HG03108 (cell line): ENCODE data around the gene FSTL1.

Experiments used
- ATAC-seq: cut with Tn5 transposase; IDR thresholded peaks from one replicate; pipeline ENCODE4 v1.9.1; 2021; ENCODE audit warnings: moderate library complexity; ENCODE audit not compliant: unreplicated experiment

FSTL1 gene

DNA sequence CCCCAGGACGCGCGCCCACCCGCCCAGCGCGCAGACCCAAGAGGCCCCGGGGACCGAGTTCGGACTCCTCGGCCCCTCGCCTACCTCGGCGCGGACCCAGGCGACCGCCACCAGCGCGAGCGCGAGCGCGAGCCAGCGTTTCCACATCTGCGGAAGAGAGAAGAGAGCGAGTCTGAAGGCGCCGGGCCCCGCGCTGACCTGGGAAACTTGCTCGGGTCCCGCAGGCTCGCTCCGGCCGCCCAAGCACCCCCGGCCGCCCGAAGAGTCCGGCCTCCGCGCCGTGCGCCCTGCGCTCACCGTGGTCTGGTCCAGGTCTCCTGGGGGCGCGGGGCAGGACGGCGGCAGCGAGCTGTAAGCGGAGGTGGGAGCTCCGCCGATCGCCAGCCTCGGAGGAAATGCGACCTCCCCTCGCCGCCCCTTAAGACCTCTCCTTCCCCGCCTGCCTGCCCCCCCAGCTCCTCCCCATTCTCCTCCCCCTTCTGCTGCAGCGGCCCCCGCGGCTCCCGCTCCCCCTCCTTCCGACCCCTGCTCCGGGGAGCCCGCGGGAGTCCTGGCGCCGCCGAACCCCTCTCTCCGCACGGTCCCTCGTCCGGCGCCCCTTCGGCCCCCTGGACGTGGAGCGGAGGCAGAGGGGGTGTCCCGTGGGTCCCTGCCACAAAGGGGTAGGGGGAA lies at the start of gene FSTL1:
FSTL1 (minus strand) TSS at position 393 of the 672 bp plus-strand sequence; CDS start at position 147, 246 bp downstream.
- ATAC-seq = no peak

DNA sequence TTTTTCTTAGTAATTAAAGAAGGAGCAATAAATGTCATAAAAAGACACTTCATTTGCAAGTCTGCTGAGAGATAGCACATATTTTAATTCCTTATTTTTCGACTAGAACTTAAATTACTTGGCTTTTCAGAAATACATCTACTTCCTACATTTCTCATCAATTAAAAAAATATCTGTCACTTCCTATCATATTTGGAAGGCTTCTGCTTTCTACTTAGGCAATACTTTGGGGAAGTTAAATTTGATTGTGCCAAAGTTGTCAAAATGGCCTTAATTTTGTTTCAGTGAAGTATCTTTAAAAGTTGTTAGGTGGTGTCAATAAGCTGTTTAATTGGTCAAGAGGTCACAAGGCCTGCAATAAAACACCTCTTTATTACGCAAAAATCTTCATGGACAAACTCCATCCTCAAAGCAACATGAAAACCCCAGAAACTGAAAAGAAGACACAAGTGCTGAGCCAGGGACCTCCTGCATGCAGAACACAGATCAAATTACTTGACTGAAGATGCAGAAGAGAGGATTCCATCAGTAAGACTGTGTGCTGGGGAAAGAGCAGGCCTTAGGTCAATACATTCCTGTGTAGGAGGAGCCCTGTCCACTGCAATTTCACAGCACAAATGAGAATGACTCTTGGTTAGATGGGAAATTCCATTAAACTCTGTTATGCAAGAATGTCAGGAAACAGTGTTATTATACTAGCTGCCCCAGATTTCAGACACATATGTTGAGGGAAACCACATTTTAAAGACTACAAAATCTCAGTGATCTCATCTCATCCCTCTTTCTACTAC lies 48.0 kb upstream of the FSTL1 start:
- no peak for ATAC-seq

DNA sequence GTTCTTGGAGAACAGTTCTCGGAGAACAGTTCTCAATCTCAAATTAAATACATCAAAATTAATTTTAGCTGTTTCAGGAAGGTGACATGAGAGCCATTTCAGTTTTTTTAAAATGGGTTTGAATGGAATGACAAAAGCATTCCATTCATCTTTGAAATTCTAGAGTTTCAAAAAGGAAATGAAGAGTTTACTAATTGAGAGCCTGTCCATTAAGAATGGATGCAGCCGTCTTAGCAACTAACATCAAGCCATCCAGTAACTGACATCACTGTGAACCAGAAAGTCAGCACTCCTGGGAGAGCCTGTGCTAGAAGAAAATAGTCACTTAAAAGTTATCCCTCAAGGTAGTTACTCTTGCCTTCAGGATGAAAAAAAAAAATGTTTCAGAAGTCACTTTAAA lies 47.0 kb upstream of the FSTL1 start:
- ATAC-seq = no peak

- ATAC-seq = no peak
These were observed 46.5 kb upstream of the FSTL1 start for GRCh38 chr3:120497336-120497735.

GRCh38 chr3:120496278-120497002 lies 45.6 kb upstream of the FSTL1 start:
- no peak for ATAC-seq

GRCh38 chr3:120495809-120496208 lies 45.0 kb upstream of the FSTL1 start:
- ATAC-seq = no peak

DNA sequence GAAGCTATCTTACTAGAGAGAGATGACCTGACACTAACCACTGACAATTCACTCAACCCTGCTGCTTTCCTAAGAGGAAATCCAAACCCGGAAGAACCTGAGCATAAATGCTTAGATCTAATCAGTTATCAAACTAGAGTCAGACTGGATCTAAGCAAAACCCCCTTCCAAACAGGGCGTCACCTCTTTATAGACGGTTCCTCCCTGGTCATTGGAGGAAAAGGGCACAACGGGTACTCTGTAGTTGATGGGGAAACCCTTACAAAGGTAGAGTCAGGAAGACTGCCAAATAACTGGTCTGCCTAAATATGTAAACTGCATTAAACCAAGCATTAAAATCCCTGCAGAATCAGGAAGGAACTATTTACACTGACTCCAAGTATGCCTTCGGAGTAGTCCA lies 41.3 kb upstream of the FSTL1 start:
- ATAC-seq = no peak

DNA sequence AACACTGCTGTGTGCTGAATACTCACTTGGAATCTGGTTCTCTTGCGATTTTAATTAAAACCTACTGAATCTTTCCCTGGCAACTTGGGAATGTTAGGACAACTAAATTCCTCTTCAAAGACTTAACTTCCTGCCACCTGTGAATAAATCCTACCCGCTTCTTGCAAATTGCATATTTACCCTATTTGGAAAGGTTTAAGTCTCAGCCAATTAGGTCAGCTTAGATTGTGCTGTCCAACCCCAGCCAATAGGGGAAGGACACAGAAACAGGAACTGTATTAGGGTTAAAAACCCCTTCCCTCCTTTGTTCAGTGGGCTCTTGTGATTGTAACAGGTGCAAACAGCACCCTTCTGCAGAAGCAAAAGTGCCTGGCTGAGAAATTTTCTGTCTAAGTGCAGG lies 38.6 kb upstream of the FSTL1 start:
- ATAC-seq = no peak

- no peak for ATAC-seq
These were observed 37.5 kb upstream of the FSTL1 start for GRCh38 chr3:120488296-120488695.

GRCh38 chr3:120487191-120487650 lies 36.4 kb upstream of the FSTL1 start:
- no peak for ATAC-seq

DNA sequence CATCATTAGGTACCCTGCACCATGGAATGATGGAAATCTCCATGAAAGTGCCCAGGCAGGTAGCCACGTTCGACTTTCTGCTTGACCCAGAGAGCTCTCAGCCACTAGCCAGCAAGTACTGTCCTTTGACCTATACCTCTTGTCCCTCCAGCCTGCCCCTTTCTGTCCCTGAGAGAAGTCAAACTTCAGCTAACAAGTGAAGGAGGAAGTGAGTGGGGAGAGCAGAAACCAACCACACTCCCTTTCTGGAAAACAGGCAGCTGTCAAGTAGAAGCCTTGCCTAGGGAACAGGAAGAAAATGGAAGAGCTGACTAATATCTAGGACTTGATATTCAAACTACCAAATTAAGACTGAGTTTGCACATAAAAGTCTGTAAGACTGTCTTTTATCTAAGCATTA lies 30.3 kb upstream of the FSTL1 start:
- ATAC-seq = no peak

DNA sequence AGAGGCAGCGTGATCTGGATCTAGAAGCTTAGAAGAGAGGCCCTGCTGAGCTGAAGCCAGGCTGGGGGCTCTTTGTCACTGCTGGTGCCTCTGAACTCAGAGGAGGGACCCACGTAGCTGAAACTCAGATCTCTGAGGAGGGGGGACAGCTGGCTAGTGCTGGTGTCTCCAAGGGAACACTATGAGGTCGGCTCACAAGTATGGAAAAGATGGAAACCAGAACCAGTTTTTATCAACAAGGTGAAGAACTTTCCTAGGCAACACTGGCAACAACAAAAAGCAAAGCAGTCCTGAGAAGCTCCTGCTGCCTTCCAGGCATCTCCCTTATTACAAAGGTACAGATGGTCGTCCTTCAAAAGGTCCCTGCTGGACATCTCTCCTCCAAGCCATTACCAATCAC lies 27.0 kb upstream of the FSTL1 start:
- no peak for ATAC-seq

- ATAC-seq = no peak
These were observed 25.1 kb upstream of the FSTL1 start for GRCh38 chr3:120475722-120476377.

- no peak for ATAC-seq
These were observed 23.3 kb upstream of the FSTL1 start for GRCh38 chr3:120473896-120474675.

GRCh38 chr3:120473389-120473788 lies 22.6 kb upstream of the FSTL1 start:
- no peak for ATAC-seq

DNA sequence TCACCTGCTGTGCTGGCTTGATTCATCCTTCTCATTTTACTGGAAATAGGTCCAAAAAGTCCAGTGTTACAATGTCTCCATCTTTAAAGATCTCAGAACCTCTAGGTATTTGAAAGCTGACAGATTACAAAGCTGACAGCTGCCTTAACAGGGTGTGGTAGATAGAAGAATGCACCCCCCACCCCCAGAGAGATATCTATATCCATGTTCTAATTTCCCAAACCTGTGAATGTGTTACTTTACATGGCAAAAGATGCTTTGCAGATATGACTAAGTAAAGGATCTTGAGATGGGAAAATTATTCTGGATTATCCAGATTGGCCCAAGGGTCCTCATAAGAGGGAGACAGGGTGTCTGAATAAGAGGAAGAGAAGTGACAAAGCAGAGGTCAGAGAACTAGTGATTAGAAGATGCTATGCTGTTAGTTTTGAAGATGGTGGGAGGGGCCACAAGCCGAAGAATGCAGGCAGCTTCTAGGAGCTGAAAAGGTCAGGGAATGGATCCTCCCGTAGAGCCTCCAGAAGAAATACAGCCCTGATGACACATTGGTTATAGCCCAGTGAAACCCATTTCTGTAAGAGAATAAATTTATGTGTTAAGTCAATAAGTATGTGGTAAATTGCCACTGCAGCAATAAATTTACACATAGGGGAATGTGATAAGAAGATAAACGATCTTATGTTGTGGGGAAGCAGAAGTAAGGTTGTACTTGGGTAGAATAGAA lies 21.5 kb upstream of the FSTL1 start:
- no peak for ATAC-seq

DNA sequence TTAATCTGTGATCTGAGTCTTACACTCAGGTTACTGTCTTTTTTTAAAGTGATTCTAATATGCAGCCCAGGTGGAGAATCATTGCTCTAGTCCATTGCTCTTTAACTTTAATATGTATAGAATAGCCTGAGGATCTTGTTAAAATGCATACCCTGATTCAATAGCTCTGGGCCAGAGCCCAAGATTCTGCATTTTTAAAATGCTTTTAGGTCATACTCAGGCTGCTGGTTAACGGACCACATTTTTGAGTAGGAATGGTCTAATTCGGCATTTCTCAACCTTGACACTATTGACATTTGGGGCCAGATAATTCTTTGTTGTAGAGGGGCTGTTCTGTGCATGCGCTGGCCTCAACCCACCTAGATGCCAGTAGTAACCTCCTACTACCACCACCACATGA lies 20.9 kb upstream of the FSTL1 start:
- ATAC-seq = no peak

DNA sequence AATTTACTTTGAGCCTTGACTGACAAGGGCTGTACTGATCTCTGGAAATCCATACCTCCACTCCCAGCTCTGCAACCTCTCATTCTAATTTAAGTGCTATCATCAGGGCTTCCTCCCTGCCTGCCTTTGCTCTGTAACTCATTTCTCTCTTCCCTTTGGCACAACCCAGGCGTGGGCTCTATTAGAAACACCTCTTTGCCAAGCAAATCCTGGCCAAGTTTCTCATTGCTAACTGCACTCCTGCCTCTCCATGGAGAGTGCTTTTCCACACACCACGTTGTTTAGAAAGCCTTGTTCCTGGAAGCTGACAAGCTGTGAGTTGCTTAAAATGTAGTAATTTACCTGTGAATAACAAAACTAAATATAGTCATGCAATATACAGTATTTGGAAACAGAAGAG lies 20.1 kb upstream of the FSTL1 start:
- ATAC-seq = no peak

- ATAC-seq = no peak
These were observed 19.1 kb upstream of the FSTL1 start for GRCh38 chr3:120469882-120470301.

GRCh38 chr3:120469440-120469839 lies 18.6 kb upstream of the FSTL1 start:
- ATAC-seq = no peak
